Measurements from ENCODE around the gene SAMHD1. TPM values are rescaled to one million over a fixed set of nuclear protein-coding genes. Genes with fewer than 3 reads are reported as not detected.
A peak's percentile ranks its signal among the peaks of the same experiment; 100 is the strongest.

The SAMHD1 gene
- polyA plus RNA-seq, 1 of the 3 experiments (the other 2 are of a cell fraction) = 5.9 TPM

DNA sequence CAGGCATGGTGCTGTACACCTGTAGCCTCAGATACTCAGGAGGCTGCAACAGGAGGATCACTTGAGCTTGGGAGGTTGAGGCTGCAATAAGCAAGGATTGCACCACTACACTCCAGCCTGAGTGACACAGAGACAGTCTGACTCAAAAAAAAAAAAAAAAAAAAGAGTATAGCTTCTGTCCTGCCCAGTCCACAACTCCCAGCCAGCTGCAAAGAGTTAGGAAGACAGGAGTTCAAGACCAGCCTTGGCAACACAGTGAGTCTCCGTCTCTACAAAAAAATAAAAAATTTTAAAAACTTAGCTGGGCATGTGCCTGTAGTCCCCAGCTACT, 103.8 kb downstream of the SAMHD1 start:
- H3K9me3 ChIP-seq = no peaks in the 10 kb centered on the region
- H3K4me1 ChIP-seq (ENCODE audit: control insufficient read depth in 1 of 2, insufficient read depth in 2 of 2, low read depth in 1 of 2, low read length in 1 of 2) = peaks cover 6 to 21% of the 10 kb centered on the region in 2 experiments; a peak in 2 of 4 replicates
- H3K79me2 ChIP-seq (ENCODE audit: insufficient read depth) = peaks cover 92% of the 10 kb centered on the region
- H3K27me3 ChIP-seq (ENCODE audit: insufficient read depth) = no peaks in the 10 kb centered on the region
- no peaks in the 10 kb centered on the region for H3K36me3 ChIP-seq (replicated peaks in 1 of 2; ENCODE audit: control insufficient read depth in 1 of 2, insufficient read depth in 2 of 2, low read length in 1 of 2)
- CTCF ChIA-PET = interaction anchor here (0.7 kb wide), 1 partner anchor 11 kb away, joined by 3 read pairs; no protein-coding TSS in a partner anchor
- H3K27ac ChIP-seq (ENCODE audit: low read depth in 2 of 2, low read length in 1 of 2) = peak overlapping the region in 1 of 2 experiments; percentile 91; a peak in 2 of 4 replicates
- POLR2A ChIA-PET = no interaction called here
- WGBS (ENCODE audit: low lambda C conversion rate) = 79% methylated on average over 1 of the region's 1 CpG
- H3K9me2 ChIP-seq = no peaks in the 10 kb centered on the region
- no peak overlapping the region for H3K4me3 ChIP-seq (ENCODE audit: low read depth in 2 of 2, low read length in 1 of 2)
- no peak for DNase-seq
- H4K20me1 ChIP-seq (ENCODE audit: insufficient read depth) = peaks cover 10% of the 10 kb centered on the region; the same call in 1 of the 2 replicates
- peaks cover 23% of the 10 kb centered on the region for H3F3A ChIP-seq (replicated peaks; ENCODE audit: insufficient read depth)
- TF ChIP-seq, protein P1, sequence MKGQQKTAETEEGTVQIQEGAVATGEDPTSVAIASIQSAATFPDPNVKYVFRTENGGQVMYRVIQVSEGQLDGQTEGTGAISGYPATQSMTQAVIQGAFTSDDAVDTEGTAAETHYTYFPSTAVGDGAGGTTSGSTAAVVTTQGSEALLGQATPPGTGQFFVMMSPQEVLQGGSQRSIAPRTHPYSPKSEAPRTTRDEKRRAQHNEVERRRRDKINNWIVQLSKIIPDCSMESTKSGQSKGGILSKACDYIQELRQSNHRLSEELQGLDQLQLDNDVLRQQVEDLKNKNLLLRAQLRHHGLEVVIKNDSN (IDR thresholded peaks at IDR 0.05; ENCODE audit: borderline replicate concordance, low read depth) = no peak
- no peak for TF ChIP-seq RFX5 (IDR thresholded peaks at IDR 0.05; ENCODE audit: low read length)
- no peak for TF ChIP-seq SMC3 (IDR thresholded peaks at IDR 0.05; ENCODE audit: low read depth, low read length)
- TF ChIP-seq RXRA (IDR thresholded peaks at IDR 0.05; ENCODE audit: borderline replicate concordance, low read depth) = no peak
- TF ChIP-seq, protein P2, sequence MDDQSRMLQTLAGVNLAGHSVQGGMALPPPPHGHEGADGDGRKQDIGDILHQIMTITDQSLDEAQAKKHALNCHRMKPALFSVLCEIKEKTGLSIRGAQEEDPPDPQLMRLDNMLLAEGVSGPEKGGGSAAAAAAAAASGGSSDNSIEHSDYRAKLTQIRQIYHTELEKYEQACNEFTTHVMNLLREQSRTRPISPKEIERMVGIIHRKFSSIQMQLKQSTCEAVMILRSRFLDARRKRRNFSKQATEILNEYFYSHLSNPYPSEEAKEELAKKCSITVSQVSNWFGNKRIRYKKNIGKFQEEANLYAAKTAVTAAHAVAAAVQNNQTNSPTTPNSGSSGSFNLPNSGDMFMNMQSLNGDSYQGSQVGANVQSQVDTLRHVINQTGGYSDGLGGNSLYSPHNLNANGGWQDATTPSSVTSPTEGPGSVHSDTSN (IDR thresholded peaks at IDR 0.05) = no peak
- TF ChIP-seq MXI1 (IDR thresholded peaks at IDR 0.05; ENCODE audit: low read depth, low read length) = no peak
- no peak overlapping the region for H2AFZ ChIP-seq (ENCODE audit: low read depth)
- peak overlapping the region; percentile 59 for H3K4me2 ChIP-seq
- H3K9ac ChIP-seq = peak overlapping the region; percentile 57

DNA sequence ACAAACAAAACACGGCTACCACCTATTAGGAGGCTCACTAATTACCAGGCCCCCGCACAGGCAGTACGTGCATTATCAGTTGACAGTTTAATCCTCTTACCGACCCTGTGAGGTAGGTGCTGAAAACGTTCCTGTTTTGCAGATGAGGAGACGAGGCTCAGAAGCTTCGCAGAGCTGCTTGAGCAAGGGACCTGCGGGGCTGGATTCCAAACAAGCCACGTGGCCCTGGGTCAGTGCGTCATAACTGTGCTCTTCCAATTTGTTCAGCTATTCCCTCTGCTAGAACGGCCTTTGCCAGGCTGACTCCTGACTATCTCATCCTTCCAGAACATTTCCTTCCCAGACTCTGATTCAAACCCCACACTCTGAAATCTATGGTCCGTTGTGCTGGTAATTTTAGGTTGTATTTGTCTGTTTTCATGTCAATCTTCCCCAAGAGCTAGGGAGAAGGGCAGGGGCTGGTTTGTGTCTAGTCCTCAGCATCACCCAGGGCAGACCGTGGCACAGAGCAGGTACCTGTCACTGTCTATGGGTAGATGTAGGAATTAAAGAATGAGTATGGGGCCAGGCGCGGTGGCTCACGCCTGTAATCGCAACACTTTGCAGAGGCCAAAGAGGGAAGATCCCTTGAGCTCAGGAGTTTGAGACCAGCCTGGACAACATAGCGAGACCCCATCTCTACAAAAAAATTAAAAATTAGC, 104.3 kb downstream of the SAMHD1 start:
- H3K9me2 ChIP-seq = no peaks in the 10 kb centered on the region
- H3K27ac ChIP-seq (ENCODE audit: low read depth in 2 of 2, low read length in 1 of 2) = peak overlapping the region in 1 of 2 experiments; percentile 91; a peak in 2 of 4 replicates
- WGBS (ENCODE audit: low lambda C conversion rate) = 91% methylated on average over 12 of the region's 18 CpGs
- H3K4me3 ChIP-seq (ENCODE audit: low read depth in 2 of 2, low read length in 1 of 2) = no peak overlapping the region
- TF ChIP-seq TCF12 (IDR thresholded peaks at IDR 0.05) (no peak), GABPA (IDR thresholded peaks at IDR 0.05; ENCODE audit: low read depth) (no peak), TEAD4 (IDR thresholded peaks at IDR 0.05; ENCODE audit: borderline replicate concordance, insufficient read depth) (no peak), YY1 (IDR thresholded peaks at IDR 0.05; ENCODE audit: low read depth) (no peak), RAD21 (IDR thresholded peaks at IDR 0.05; ENCODE audit: low read length) (no peak), FOXM1 (IDR thresholded peaks at IDR 0.05; ENCODE audit: low read depth) (no peak), JUND (IDR thresholded peaks at IDR 0.05) (no peak), FOXJ3 (CRISPR knock-in tag; IDR thresholded peaks at IDR 0.05) (no peak), GATA2 (CRISPR knock-in tag; IDR thresholded peaks at IDR 0.05) (no peak), MXI1 (IDR thresholded peaks at IDR 0.05; ENCODE audit: low read depth, low read length) (no peak), EP300 (IDR thresholded peaks at IDR 0.05; ENCODE audit: borderline replicate concordance in 1 of 2, low read depth in 1 of 2, low read length in 1 of 2) (no peak), RCOR1 (IDR thresholded peaks at IDR 0.05; ENCODE audit: low read length) (no peak)
- TF ChIP-seq, protein P1 (IDR thresholded peaks at IDR 0.05; ENCODE audit: borderline replicate concordance, low read depth) = no peak; the same call in 1 of the 2 replicates
- TF ChIP-seq, protein P3, sequence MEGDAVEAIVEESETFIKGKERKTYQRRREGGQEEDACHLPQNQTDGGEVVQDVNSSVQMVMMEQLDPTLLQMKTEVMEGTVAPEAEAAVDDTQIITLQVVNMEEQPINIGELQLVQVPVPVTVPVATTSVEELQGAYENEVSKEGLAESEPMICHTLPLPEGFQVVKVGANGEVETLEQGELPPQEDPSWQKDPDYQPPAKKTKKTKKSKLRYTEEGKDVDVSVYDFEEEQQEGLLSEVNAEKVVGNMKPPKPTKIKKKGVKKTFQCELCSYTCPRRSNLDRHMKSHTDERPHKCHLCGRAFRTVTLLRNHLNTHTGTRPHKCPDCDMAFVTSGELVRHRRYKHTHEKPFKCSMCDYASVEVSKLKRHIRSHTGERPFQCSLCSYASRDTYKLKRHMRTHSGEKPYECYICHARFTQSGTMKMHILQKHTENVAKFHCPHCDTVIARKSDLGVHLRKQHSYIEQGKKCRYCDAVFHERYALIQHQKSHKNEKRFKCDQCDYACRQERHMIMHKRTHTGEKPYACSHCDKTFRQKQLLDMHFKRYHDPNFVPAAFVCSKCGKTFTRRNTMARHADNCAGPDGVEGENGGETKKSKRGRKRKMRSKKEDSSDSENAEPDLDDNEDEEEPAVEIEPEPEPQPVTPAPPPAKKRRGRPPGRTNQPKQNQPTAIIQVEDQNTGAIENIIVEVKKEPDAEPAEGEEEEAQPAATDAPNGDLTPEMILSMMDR (IDR thresholded peaks at IDR 0.05) = no peak
- TF ChIP-seq, protein P4, sequence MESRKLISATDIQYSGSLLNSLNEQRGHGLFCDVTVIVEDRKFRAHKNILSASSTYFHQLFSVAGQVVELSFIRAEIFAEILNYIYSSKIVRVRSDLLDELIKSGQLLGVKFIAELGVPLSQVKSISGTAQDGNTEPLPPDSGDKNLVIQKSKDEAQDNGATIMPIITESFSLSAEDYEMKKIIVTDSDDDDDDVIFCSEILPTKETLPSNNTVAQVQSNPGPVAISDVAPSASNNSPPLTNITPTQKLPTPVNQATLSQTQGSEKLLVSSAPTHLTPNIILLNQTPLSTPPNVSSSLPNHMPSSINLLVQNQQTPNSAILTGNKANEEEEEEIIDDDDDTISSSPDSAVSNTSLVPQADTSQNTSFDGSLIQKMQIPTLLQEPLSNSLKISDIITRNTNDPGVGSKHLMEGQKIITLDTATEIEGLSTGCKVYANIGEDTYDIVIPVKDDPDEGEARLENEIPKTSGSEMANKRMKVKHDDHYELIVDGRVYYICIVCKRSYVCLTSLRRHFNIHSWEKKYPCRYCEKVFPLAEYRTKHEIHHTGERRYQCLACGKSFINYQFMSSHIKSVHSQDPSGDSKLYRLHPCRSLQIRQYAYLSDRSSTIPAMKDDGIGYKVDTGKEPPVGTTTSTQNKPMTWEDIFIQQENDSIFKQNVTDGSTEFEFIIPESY (IDR thresholded peaks at IDR 0.05; ENCODE audit: borderline replicate concordance, low read depth) = no peak
- TF ChIP-seq, protein P5, sequence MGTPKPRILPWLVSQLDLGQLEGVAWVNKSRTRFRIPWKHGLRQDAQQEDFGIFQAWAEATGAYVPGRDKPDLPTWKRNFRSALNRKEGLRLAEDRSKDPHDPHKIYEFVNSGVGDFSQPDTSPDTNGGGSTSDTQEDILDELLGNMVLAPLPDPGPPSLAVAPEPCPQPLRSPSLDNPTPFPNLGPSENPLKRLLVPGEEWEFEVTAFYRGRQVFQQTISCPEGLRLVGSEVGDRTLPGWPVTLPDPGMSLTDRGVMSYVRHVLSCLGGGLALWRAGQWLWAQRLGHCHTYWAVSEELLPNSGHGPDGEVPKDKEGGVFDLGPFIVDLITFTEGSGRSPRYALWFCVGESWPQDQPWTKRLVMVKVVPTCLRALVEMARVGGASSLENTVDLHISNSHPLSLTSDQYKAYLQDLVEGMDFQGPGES (IDR thresholded peaks at IDR 0.05; ENCODE audit: low read depth, low read length) = no peak
- ChIA-PET POLR2A (no interaction called here), CTCF (interaction anchor here (0.7 to 2.2 kb wide), 4 partner anchors 11 to 40 kb away, joined by 3 to 5 read pairs (median 3); no protein-coding TSS in a partner anchor)
- peaks cover 6 to 21% of the 10 kb centered on the region in 2 experiments; a peak in 2 of 4 replicates for H3K4me1 ChIP-seq (ENCODE audit: control insufficient read depth in 1 of 2, insufficient read depth in 2 of 2, low read depth in 1 of 2, low read length in 1 of 2)
- H3K9ac ChIP-seq = no peak overlapping the region
- peaks cover 92% of the 10 kb centered on the region for H3K79me2 ChIP-seq (ENCODE audit: insufficient read depth)
- no peaks in the 10 kb centered on the region for H3K36me3 ChIP-seq (replicated peaks in 1 of 2; ENCODE audit: control insufficient read depth in 1 of 2, insufficient read depth in 2 of 2, low read length in 1 of 2)
- H2AFZ ChIP-seq (ENCODE audit: low read depth) = no peak overlapping the region
- H3K27me3 ChIP-seq (ENCODE audit: insufficient read depth) = no peaks in the 10 kb centered on the region
- H3K4me2 ChIP-seq = no peak overlapping the region
- DNase-seq = no peak
- H4K20me1 ChIP-seq (ENCODE audit: insufficient read depth) = peaks cover 10% of the 10 kb centered on the region; the same call in 1 of the 2 replicates
- H3F3A ChIP-seq (replicated peaks; ENCODE audit: insufficient read depth) = peaks cover 23% of the 10 kb centered on the region
- H3K9me3 ChIP-seq = no peaks in the 10 kb centered on the region
